ENCODE data around the gene CCDC106. TPM values are rescaled to one million over a fixed set of nuclear protein-coding genes. Genes with fewer than 3 reads are reported as not detected.

Gene CCDC106
- total RNA-seq, 1 experiment from 2014 or later: 47.8 TPM

DNA sequence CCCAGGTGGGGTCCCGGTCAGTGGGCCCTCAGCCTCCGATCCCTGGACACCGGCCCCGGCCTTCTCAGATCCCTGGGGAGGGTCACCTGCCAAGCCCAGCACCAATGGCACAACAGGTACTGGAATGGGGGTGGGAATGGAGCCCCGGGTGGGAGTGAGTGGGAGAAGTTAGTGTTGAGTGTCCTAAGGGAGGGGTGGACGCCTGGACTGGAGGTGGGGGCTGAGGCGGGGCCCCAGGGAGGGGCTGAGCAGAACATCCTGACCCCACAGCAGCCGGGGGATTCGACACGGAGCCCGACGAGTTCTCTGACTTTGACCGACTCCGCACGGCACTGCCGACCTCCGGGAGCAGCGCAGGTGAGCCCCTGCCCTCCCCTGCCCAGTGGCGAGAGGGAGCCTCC, 44.7 kb downstream of the CCDC106 start:
- CTCF ChIA-PET: no interaction called here
- Histone ChIP-seq H3K4me1 (ENCODE audit: control insufficient read depth, insufficient read depth, low read length) (peaks cover 3% of the 10 kb centered on the region; the same call in 1 of the 2 replicates), H3K4me3 (ENCODE audit: low read depth in 2 of 2, low read length in 2 of 2) (no peak overlapping the region), H3K27me3 (ENCODE audit: control insufficient read depth, insufficient read depth, low read length) (no peaks in the 10 kb centered on the region), H3K27ac (ENCODE audit: low read length) (no peak overlapping the region), H3K36me3 (ENCODE audit: control insufficient read depth, insufficient read depth, low read length) (peaks cover 5% of the 10 kb centered on the region), H3K9me3 (ENCODE audit: control insufficient read depth, insufficient read depth, low read depth, low read length) (no peaks in the 10 kb centered on the region)
- POLR2A ChIA-PET: no interaction called here
- intact Hi-C loops (cut with micrococcal nuclease; ENCODE audit: unreplicated experiment) (no loop called here), in situ Hi-C loops (cut with HindIII; ENCODE audit: low pct_unique_long_range_greater_than_20kb, low sequenced_read_pairs) (no loop called here)
- no peak for ATAC-seq
- DNase-seq (ENCODE audit: low read depth, low spot score): no peak
- TF ChIP-seq SIN3A (IDR thresholded peaks at IDR 0.05; ENCODE audit: borderline replicate concordance, insufficient read depth, low read depth, low read length): no peak
- TF ChIP-seq, protein P1, sequence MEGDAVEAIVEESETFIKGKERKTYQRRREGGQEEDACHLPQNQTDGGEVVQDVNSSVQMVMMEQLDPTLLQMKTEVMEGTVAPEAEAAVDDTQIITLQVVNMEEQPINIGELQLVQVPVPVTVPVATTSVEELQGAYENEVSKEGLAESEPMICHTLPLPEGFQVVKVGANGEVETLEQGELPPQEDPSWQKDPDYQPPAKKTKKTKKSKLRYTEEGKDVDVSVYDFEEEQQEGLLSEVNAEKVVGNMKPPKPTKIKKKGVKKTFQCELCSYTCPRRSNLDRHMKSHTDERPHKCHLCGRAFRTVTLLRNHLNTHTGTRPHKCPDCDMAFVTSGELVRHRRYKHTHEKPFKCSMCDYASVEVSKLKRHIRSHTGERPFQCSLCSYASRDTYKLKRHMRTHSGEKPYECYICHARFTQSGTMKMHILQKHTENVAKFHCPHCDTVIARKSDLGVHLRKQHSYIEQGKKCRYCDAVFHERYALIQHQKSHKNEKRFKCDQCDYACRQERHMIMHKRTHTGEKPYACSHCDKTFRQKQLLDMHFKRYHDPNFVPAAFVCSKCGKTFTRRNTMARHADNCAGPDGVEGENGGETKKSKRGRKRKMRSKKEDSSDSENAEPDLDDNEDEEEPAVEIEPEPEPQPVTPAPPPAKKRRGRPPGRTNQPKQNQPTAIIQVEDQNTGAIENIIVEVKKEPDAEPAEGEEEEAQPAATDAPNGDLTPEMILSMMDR (IDR thresholded peaks at IDR 0.05): no peak
- TF ChIP-seq, protein P2, sequence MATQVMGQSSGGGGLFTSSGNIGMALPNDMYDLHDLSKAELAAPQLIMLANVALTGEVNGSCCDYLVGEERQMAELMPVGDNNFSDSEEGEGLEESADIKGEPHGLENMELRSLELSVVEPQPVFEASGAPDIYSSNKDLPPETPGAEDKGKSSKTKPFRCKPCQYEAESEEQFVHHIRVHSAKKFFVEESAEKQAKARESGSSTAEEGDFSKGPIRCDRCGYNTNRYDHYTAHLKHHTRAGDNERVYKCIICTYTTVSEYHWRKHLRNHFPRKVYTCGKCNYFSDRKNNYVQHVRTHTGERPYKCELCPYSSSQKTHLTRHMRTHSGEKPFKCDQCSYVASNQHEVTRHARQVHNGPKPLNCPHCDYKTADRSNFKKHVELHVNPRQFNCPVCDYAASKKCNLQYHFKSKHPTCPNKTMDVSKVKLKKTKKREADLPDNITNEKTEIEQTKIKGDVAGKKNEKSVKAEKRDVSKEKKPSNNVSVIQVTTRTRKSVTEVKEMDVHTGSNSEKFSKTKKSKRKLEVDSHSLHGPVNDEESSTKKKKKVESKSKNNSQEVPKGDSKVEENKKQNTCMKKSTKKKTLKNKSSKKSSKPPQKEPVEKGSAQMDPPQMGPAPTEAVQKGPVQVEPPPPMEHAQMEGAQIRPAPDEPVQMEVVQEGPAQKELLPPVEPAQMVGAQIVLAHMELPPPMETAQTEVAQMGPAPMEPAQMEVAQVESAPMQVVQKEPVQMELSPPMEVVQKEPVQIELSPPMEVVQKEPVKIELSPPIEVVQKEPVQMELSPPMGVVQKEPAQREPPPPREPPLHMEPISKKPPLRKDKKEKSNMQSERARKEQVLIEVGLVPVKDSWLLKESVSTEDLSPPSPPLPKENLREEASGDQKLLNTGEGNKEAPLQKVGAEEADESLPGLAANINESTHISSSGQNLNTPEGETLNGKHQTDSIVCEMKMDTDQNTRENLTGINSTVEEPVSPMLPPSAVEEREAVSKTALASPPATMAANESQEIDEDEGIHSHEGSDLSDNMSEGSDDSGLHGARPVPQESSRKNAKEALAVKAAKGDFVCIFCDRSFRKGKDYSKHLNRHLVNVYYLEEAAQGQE (IDR thresholded peaks at IDR 0.05; ENCODE audit: insufficient read depth in 1 of 2, low read depth in 2 of 2, low read length in 1 of 2): no peak
- no peak for TF ChIP-seq TCF7L2 (IDR thresholded peaks at IDR 0.05; ENCODE audit: low read depth, low read length)
- no peak for TF ChIP-seq POLR2AphosphoS5 (IDR thresholded peaks at IDR 0.05; ENCODE audit: low read depth, low read length)
- no TSS peak for BruUV-seq (replicated peaks)

DNA sequence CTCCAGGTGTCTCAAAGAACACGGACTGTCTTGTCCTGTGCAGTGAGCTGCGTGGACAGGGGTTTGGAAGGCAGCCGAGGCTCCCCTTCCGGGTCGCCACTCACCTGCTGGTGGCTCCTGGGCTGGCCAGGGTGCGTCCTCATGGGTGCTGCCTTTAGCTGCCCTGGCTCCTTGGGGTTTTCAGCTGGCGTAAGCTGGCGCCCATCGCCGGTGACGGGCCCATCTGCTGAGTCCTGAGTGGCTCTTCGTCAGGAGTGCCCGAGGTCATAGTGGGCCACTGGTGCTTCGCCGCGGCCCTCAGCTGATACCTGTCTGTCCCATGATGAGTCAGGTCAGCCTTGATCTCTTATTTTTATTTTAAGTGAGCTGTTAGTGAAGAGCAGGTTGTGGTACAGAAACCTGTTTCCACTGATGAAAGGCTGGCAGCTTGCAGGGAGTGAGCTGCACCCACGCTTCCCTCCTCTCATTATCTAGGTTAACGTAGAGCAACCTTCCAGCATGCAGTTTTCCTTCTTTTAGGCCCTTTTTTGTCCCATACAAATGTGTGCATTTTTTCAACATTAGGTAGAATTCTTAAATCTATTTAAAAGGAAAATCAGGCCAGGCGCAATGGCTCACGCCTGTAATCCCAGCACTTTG, 45.4 kb downstream of the CCDC106 start:
- H3K27ac ChIP-seq (ENCODE audit: low read length): no peak overlapping the region
- DNase-seq (ENCODE audit: low read depth, low spot score): no peak
- in situ Hi-C loops (cut with HindIII; ENCODE audit: low pct_unique_long_range_greater_than_20kb, low sequenced_read_pairs) (no loop called here), intact Hi-C loops (cut with micrococcal nuclease; ENCODE audit: unreplicated experiment) (no loop called here)
- H3K4me3 ChIP-seq (ENCODE audit: low read depth in 2 of 2, low read length in 2 of 2): no peak overlapping the region
- ChIA-PET POLR2A (no interaction called here), CTCF (no interaction called here)
- no TSS peak for BruUV-seq (replicated peaks)
- TF ChIP-seq POLR2AphosphoS5 (IDR thresholded peaks at IDR 0.05; ENCODE audit: low read depth, low read length) (no peak), SIN3A (IDR thresholded peaks at IDR 0.05; ENCODE audit: borderline replicate concordance, insufficient read depth, low read depth, low read length) (no peak), TCF7L2 (IDR thresholded peaks at IDR 0.05; ENCODE audit: low read depth, low read length) (no peak)
- TF ChIP-seq, protein P2 (IDR thresholded peaks at IDR 0.05; ENCODE audit: insufficient read depth in 1 of 2, low read depth in 2 of 2, low read length in 1 of 2): no peak
- TF ChIP-seq, protein P1 (IDR thresholded peaks at IDR 0.05): no peak
- peaks cover 5% of the 10 kb centered on the region for H3K36me3 ChIP-seq (ENCODE audit: control insufficient read depth, insufficient read depth, low read length)
- no peak for ATAC-seq
- no peaks in the 10 kb centered on the region for H3K4me1 ChIP-seq (ENCODE audit: control insufficient read depth, insufficient read depth, low read length)
- H3K9me3 ChIP-seq (ENCODE audit: control insufficient read depth, insufficient read depth, low read depth, low read length): no peaks in the 10 kb centered on the region
- H3K27me3 ChIP-seq (ENCODE audit: control insufficient read depth, insufficient read depth, low read length): no peaks in the 10 kb centered on the region
